A673 (cell line): ENCODE data around the gene LPA. TPM values are rescaled to one million over a fixed set of nuclear protein-coding genes. Genes with fewer than 3 reads are reported as not detected.
"Not testable (repeated sequence)": the region's sequence is repeated elsewhere in the genome, so short reads cannot be mapped to it uniquely, and the experiment has no call there.

Experiments used
- BruUV-seq: library from RNA; stranded (reverse); fragments of 400-500 nt; replicated peaks from 2 replicates; lab custom pipeline; 2021; lab: Mats Ljungman, UMichigan
- CTCF ChIA-PET: fragments of 300-600 bp; sonication (Branson Sonifier 250); formaldehyde crosslinking; loops from one replicate; lab custom pipeline; 2022; ENCODE audit warnings: antibody characterized with exemption; lab: Charles Lee
- POLR2A ChIA-PET: fragments of 300-600 bp; sonication (Branson Sonifier 250); formaldehyde crosslinking; loops from one replicate; lab custom pipeline; 2022; ENCODE audit warnings: antibody characterized with exemption; ENCODE audit not compliant: low non-redundant PET; lab: Charles Lee
- DNase-seq: peaks from one replicate; pipeline ENCODE4 v3.0.0-alpha.2; 2015; ENCODE audit warnings: low spot score
- H3K27ac ChIP-seq: fragments of 200-600 bp; sonication (generic); 2 replicates; pipeline ENCODE4 v1.5.1; 2016; ENCODE audit warnings: mixed run types, low read depth, mild to moderate bottlenecking, mixed read lengths, antibody characterized with exemption, low read length; ENCODE audit not compliant: poor library complexity, severe bottlenecking
- H3K27me3 ChIP-seq: fragments of 200-600 bp; sonication (generic); replicated peaks from 2 replicates; pipeline ENCODE4 v1.6.1; 2017; ENCODE audit warnings: mixed run types, low read depth, mild to moderate bottlenecking, mixed read lengths, antibody characterized with exemption, low read length; ENCODE audit not compliant: insufficient read depth, poor library complexity
- H3K36me3 ChIP-seq: fragments of 200-600 bp; sonication (generic); 2 replicates; pipeline ENCODE4 v1.6.1; 2016; ENCODE audit warnings: mixed run types, mild to moderate bottlenecking, mixed read lengths, antibody characterized with exemption, low read length; ENCODE audit not compliant: insufficient read depth, poor library complexity, severe bottlenecking
- H3K4me1 ChIP-seq: fragments of 200-600 bp; sonication (generic); 2 replicates; pipeline ENCODE4 v1.6.1; 2017; ENCODE audit warnings: mixed run types, mild to moderate bottlenecking, mixed read lengths, antibody characterized with exemption, low read length; ENCODE audit not compliant: insufficient read depth, poor library complexity, severe bottlenecking
- H3K4me3 ChIP-seq: fragments of 200-600 bp; sonication (generic); 2 replicates; pipeline ENCODE4 v1.5.1; 2016; ENCODE audit warnings: low read depth, mixed run types, mild to moderate bottlenecking, mixed read lengths, low read length; ENCODE audit not compliant: poor library complexity, severe bottlenecking
- H3K9me3 ChIP-seq: fragments of 200-600 bp; sonication (generic); 2 replicates; pipeline ENCODE4 v1.6.1; 2016; ENCODE audit warnings: mixed run types, low read depth, mild to moderate bottlenecking, mixed read lengths, antibody characterized with exemption, low read length; ENCODE audit not compliant: poor library complexity, severe bottlenecking
- EZH2 ChIP-seq: fragments of 200-600 bp; sonication (generic); IDR thresholded peaks from 2 replicates; pipeline ENCODE4 v1.6.1; 2017; ENCODE audit warnings: borderline replicate concordance, low read depth, mild to moderate bottlenecking, mixed read lengths, antibody characterized with exemption, low read length; ENCODE audit not compliant: poor library complexity, severe bottlenecking
- intact Hi-C: fragments of 100-400 bp; cut with micrococcal nuclease; formaldehyde crosslinking; loops from one replicate; pipeline ENCODE4 v1.10.0; 2022; ENCODE audit not compliant: unreplicated experiment
- total RNA-seq: library from RNA; stranded (reverse); gene quantifications from 2 replicates; pipeline ENCODE4 v1.2.3, GENCODE V29; 2021
- TF ChIP-seq, protein P1 (sequence below): fragments of 300-800, 200-600 bp; sonication (generic); conservative IDR thresholded peaks from 2 replicates; pipeline ENCODE4 v1.5.1; 2017; ENCODE audit warnings: low read depth, mild to moderate bottlenecking, antibody characterized with exemption, low read length, moderate library complexity, mixed read lengths

The LPA gene
- total RNA-seq, 1 experiment from 2014 or later = not detected

GRCh38 chr6:160695622-160696021 lies 31.5 kb upstream of the LPA start:
- POLR2A ChIA-PET, H3K36me3 ChIP-seq, H3K27me3 ChIP-seq, CTCF ChIA-PET, H3K4me1 ChIP-seq, H3K9me3 ChIP-seq, H3K4me3 ChIP-seq, intact Hi-C loops, DNase-seq, H3K27ac ChIP-seq, BruUV-seq: not testable (repeated sequence)

DNA sequence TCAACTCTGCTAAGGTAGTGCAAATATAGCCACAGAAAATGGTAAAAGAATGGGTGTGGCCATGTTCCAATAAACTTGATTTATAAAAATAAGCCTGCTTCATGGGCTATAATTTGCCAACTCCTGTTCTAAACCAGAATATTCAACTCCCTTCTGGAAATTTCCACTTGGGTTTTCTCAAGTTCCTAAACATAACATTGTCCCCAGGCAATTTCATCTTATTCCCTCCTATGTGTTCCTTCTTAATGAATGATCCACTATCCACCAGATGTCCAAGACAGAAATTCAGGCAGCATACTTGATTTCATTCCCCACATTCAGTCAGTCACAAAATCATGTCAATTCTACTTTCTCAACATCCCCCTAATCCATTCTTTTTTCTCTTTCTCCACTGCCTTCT lies 30.9 kb upstream of the LPA start:
- BruUV-seq, H3K9me3 ChIP-seq, H3K27me3 ChIP-seq, POLR2A ChIA-PET, DNase-seq, H3K27ac ChIP-seq, intact Hi-C loops, CTCF ChIA-PET, H3K36me3 ChIP-seq, H3K4me1 ChIP-seq, H3K4me3 ChIP-seq: not testable (repeated sequence)

- peak; percentile 16 for DNase-seq
- intact Hi-C loops = no loop called here
- no peak for TF ChIP-seq EZH2
- TF ChIP-seq, protein P1, sequence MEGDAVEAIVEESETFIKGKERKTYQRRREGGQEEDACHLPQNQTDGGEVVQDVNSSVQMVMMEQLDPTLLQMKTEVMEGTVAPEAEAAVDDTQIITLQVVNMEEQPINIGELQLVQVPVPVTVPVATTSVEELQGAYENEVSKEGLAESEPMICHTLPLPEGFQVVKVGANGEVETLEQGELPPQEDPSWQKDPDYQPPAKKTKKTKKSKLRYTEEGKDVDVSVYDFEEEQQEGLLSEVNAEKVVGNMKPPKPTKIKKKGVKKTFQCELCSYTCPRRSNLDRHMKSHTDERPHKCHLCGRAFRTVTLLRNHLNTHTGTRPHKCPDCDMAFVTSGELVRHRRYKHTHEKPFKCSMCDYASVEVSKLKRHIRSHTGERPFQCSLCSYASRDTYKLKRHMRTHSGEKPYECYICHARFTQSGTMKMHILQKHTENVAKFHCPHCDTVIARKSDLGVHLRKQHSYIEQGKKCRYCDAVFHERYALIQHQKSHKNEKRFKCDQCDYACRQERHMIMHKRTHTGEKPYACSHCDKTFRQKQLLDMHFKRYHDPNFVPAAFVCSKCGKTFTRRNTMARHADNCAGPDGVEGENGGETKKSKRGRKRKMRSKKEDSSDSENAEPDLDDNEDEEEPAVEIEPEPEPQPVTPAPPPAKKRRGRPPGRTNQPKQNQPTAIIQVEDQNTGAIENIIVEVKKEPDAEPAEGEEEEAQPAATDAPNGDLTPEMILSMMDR = peak; percentile 37; the same call in 1 of the 2 replicates
- Histone ChIP-seq H3K36me3 (no peaks in the 10 kb centered on the region), H3K27ac (no peak overlapping the region), H3K27me3 (no peaks in the 10 kb centered on the region), H3K9me3 (no peaks in the 10 kb centered on the region), H3K4me3 (no peak overlapping the region), H3K4me1 (no peaks in the 10 kb centered on the region)
- ChIA-PET POLR2A (no interaction called here), CTCF (no interaction called here)
- no TSS peak for BruUV-seq
Observed at GRCh38 chr6:160692369-160692959, 28.4 kb upstream of the LPA start.

DNA sequence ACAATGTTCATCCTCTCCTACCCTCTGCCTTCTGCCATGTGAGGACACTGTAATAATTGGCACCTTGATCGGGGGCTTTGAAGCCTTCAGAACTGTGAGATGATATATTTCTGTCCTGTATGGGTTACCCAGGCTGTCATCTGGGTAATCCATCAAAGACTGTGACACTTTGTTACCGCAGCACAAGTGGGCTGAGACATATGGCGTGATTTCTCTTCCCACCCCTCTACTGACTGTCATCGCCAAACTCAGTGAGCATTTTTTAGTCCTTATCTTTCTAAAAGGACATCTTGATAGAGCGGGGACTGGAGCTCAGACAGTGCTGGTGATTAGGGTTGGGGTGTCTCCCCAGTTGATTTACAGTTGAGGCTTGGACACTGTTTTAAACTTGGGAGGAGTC lies 27.5 kb upstream of the LPA start:
- ChIA-PET CTCF (no interaction called here), POLR2A (interaction anchor here (0.5 kb wide), 1 partner anchor 853 kb away, joined by 3 read pairs; no protein-coding TSS in a partner anchor)
- Histone ChIP-seq H3K4me1 (no peaks in the 10 kb centered on the region), H3K27ac (no peak overlapping the region), H3K4me3 (no peak overlapping the region), H3K27me3 (no peaks in the 10 kb centered on the region), H3K36me3 (no peaks in the 10 kb centered on the region), H3K9me3 (no peaks in the 10 kb centered on the region)
- BruUV-seq = no TSS peak
- intact Hi-C loops = no loop called here
- TF ChIP-seq EZH2 = no peak
- TF ChIP-seq, protein P1 = no peak
- DNase-seq = no peak
